8988T (cell line): ENCODE measurements around the gene GTPBP2.
"Not testable (repeated sequence)": the region's sequence is repeated elsewhere in the genome, so short reads cannot be mapped to it uniquely, and the experiment has no call there.

Experiments
- DNase-seq: peaks from one replicate; pipeline ENCODE4 v3.0.0; 2011

GTPBP2 gene

GRCh38 chr6:43622541-43622940 is 6.5 kb downstream of the GTPBP2 start:
- DNase-seq = no peak

- DNase-seq = no peak
These were observed 7.3 kb downstream of the GTPBP2 start for GRCh38 chr6:43621836-43622180.

GRCh38 chr6:43621078-43621835 is 7.8 kb downstream of the GTPBP2 start:
- DNase-seq = no peak

- DNase-seq = no peak
These were observed 12.2 kb downstream of the GTPBP2 start for GRCh38 chr6:43616725-43617472.

- no peak for DNase-seq
These were observed 14.7 kb downstream of the GTPBP2 start for GRCh38 chr6:43614396-43614730.

GRCh38 chr6:43613721-43614395 is 15.2 kb downstream of the GTPBP2 start:
- no peak for DNase-seq

- no peak for DNase-seq
These were observed 18.6 kb downstream of the GTPBP2 start for GRCh38 chr6:43610431-43610830.

GRCh38 chr6:43609402-43609801 is 19.7 kb downstream of the GTPBP2 start:
- DNase-seq = no peak

GRCh38 chr6:43608807-43609206 is 20.3 kb downstream of the GTPBP2 start:
- no peak for DNase-seq

- DNase-seq = no peak
These were observed 20.7 kb downstream of the GTPBP2 start for GRCh38 chr6:43608310-43608763.

GRCh38 chr6:43606019-43606418 is 23.0 kb downstream of the GTPBP2 start:
- DNase-seq = no peak

- DNase-seq = no peak
These were observed 24.9 kb downstream of the GTPBP2 start for GRCh38 chr6:43604174-43604573.

- DNase-seq = no peak
These were observed 28.5 kb downstream of the GTPBP2 start for GRCh38 chr6:43600595-43600994.

- no peak for DNase-seq
These were observed 35.1 kb downstream of the GTPBP2 start for GRCh38 chr6:43593938-43594337.

- DNase-seq = not testable (repeated sequence)
These were observed 39.5 kb downstream of the GTPBP2 start for GRCh38 chr6:43589564-43589963.

GRCh38 chr6:43588194-43588593 is 40.9 kb downstream of the GTPBP2 start:
- no peak for DNase-seq

- no peak for DNase-seq
These were observed 44.0 kb downstream of the GTPBP2 start for GRCh38 chr6:43584892-43585570.

GRCh38 chr6:43582911-43583310 is 46.2 kb downstream of the GTPBP2 start:
- DNase-seq = no peak

- peak; percentile 24 for DNase-seq
These were observed 49.9 kb downstream of the GTPBP2 start for GRCh38 chr6:43579171-43579570.

GRCh38 chr6:43578748-43579147 is 50.3 kb downstream of the GTPBP2 start:
- DNase-seq = no peak

- DNase-seq = peak; percentile 88
These were observed 53.1 kb downstream of the GTPBP2 start, which contains the start of the genes POLH and XPO5 for GRCh38 chr6:43575772-43576551. POLH (plus strand) TSS chr6:43576185; CDS start chr6:43582320, 6,135 bp downstream. XPO5 (minus strand) TSS chr6:43576038; CDS start chr6:43575864, 174 bp downstream.

GRCh38 chr6:43575105-43575771 is 53.8 kb downstream of the GTPBP2 start:
- peak; percentile 13 for DNase-seq
